Ishikawa (cell line): Measurements from ENCODE around the gene NEO1.

Source experiments
- CEBPB ChIP-seq: IDR thresholded peaks from 2 replicates; pipeline ENCODE4 v1.6.1; 2012
- CREB1 ChIP-seq: IDR thresholded peaks from 2 replicates; pipeline ENCODE4 v1.6.1; 2012; ENCODE audit warnings: low read depth
- EGR1 ChIP-seq: IDR thresholded peaks from 2 replicates; pipeline ENCODE4 v1.6.1; 2012
- EP300 ChIP-seq: IDR thresholded peaks from 2 replicates; pipeline ENCODE4 v1.6.1; 2012; ENCODE audit warnings: borderline replicate concordance
- FOXM1 ChIP-seq: IDR thresholded peaks from 2 replicates; pipeline ENCODE4 v1.6.1; 2012; ENCODE audit warnings: low read depth, borderline replicate concordance
- NFIC ChIP-seq: IDR thresholded peaks from 2 replicates; pipeline ENCODE4 v1.6.1; 2012
- RAD21 ChIP-seq: IDR thresholded peaks from 2 replicates; pipeline ENCODE4 v1.6.1; 2012; ENCODE audit warnings: low read depth
- REST ChIP-seq: IDR thresholded peaks from 2 replicates; pipeline ENCODE4 v1.6.1; 2012; ENCODE audit warnings: low read depth, mild to moderate bottlenecking
- TAF1 ChIP-seq: IDR thresholded peaks from 2 replicates; pipeline ENCODE4 v1.6.1; 2012; ENCODE audit warnings: low read depth, mild to moderate bottlenecking
- TCF12 ChIP-seq: IDR thresholded peaks from 2 replicates; pipeline ENCODE4 v1.6.1; 2012; ENCODE audit warnings: low read depth
- TEAD4 ChIP-seq: IDR thresholded peaks from 2 replicates; pipeline ENCODE4 v1.6.1; 2012
- USF1 ChIP-seq: IDR thresholded peaks from 2 replicates; pipeline ENCODE4 v1.6.1; 2012
- YY1 ChIP-seq: IDR thresholded peaks from 2 replicates; pipeline ENCODE4 v1.6.1; 2012; ENCODE audit warnings: low read depth
- ZBTB7A ChIP-seq: IDR thresholded peaks from 2 replicates; pipeline ENCODE4 v1.6.1; 2012; ENCODE audit warnings: low read depth
- TF ChIP-seq, protein P1 (sequence below): IDR thresholded peaks from 2 replicates; pipeline ENCODE4 v1.6.1; 2012

NEO1 gene

GRCh38 chr15:73048624-73049295, 3.5 kb upstream of the NEO1 start:
- TF ChIP-seq REST (no peak), USF1 (no peak), CREB1 (no peak), TAF1 (no peak), RAD21 (no peak)
- TF ChIP-seq, protein P1, sequence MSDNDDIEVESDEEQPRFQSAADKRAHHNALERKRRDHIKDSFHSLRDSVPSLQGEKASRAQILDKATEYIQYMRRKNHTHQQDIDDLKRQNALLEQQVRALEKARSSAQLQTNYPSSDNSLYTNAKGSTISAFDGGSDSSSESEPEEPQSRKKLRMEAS, result no peak

DNA sequence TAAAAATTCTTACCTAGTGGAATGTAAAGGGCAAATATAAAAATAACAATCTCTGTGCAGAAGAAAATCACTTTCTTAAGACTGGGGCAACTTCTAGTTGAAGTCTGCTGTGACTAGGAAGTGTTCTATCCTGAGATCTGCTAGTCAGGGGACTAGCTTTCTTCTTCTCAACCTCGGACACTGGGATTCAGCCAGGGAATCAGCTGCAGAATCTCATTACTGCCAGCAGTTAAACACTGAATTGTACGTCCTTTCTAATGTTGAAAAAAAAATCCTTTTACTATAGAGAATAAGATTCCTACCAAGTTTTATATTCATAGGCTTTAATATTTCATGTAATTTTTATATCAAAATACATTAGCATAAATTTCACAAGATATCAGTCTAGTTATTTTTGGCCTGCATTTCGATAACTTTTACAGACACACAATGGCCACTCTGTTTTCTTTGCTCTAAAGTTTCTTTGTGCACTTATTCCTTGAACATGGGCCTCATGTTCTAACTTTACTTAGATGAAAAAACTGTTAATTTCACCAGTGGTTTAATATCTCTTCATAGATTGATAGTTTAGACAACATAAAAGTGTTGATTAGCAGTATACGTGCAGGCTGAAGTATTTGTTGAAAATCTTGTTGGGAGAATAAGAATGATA, 2.6 kb upstream of the NEO1 start:
- TF ChIP-seq CEBPB (no peak), TCF12 (no peak), EP300 (no peak), ZBTB7A (no peak), CREB1 (no peak), TAF1 (no peak), YY1 (no peak), USF1 (no peak), TEAD4 (no peak), NFIC (no peak), FOXM1 (no peak), REST (no peak), EGR1 (no peak), RAD21 (no peak)
- TF ChIP-seq, protein P1, result no peak

GRCh38 chr15:73050561-73051295, 1.5 kb upstream of the NEO1 start:
- TF ChIP-seq USF1, result no peak
- TF ChIP-seq EP300, result no peak
- no peak for TF ChIP-seq TAF1

- TF ChIP-seq EP300, result no peak
- TF ChIP-seq NFIC, result peak; percentile 5; the same call in 1 of the 2 replicates
These were observed 864 bp upstream of the NEO1 start for GRCh38 chr15:73051391-73051806.

- TF ChIP-seq FOXM1, result no peak
- TF ChIP-seq ZBTB7A, result 0 out of 2 replicates have a peak, but pooled peaks have one; percentile 20
These were observed 562 bp downstream of the NEO1 start for GRCh38 chr15:73052653-73053397.
